Measurements from ENCODE around the gene MAN1C1. TPM values are rescaled to one million over a fixed set of nuclear protein-coding genes. Genes with fewer than 3 reads are reported as not detected.

Gene MAN1C1
- total and polyA plus RNA-seq, 7 donors, result 1.8 to 6.7 (median 2.0) TPM

DNA sequence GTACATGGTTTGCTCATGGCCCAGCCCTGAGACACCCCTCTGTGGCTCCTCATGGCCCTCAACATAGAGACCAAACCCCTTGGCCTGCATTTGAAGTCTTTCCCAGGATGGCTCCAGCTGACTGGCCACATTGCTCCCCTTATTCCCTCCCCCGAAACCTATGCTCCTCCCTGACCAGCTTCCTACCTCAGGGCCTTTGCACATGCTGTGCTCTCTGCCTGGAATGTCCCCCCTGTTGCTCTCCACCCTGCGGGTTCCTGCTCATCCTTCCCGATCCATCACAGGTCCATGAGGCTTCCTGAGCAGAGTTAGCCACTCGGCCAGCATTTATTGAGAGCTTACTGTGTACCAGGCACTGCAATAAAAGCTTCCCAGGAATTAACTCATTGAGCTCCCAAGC is 112.5 kb downstream of the MAN1C1 start:
- no peak for ATAC-seq
- 96 to 99% (median 98%) methylated on average over 4 of the region's 4 CpGs for WGBS, 3 donors
- Histone ChIP-seq H3K27ac (no peak overlapping the region), H3K4me1 (peaks cover 27% of the 10 kb centered on the region), H3K27me3 (ENCODE audit: insufficient read depth in 3 of 3, low read length in 2 of 3) (no peaks in the 10 kb centered on the region), H3K36me3 (ENCODE audit: insufficient read depth in 1 of 2, low read depth in 1 of 2) (no peaks in the 10 kb centered on the region), H3K9me3 (no peaks in the 10 kb centered on the region), H3K4me3 (no peak overlapping the region)
- TF ChIP-seq, protein P1, sequence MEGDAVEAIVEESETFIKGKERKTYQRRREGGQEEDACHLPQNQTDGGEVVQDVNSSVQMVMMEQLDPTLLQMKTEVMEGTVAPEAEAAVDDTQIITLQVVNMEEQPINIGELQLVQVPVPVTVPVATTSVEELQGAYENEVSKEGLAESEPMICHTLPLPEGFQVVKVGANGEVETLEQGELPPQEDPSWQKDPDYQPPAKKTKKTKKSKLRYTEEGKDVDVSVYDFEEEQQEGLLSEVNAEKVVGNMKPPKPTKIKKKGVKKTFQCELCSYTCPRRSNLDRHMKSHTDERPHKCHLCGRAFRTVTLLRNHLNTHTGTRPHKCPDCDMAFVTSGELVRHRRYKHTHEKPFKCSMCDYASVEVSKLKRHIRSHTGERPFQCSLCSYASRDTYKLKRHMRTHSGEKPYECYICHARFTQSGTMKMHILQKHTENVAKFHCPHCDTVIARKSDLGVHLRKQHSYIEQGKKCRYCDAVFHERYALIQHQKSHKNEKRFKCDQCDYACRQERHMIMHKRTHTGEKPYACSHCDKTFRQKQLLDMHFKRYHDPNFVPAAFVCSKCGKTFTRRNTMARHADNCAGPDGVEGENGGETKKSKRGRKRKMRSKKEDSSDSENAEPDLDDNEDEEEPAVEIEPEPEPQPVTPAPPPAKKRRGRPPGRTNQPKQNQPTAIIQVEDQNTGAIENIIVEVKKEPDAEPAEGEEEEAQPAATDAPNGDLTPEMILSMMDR (IDR thresholded peaks at IDR 0.05), result no peak
- no peak for DNase-seq
- intact Hi-C loops (cut with DNase I), result no loop called here

DNA sequence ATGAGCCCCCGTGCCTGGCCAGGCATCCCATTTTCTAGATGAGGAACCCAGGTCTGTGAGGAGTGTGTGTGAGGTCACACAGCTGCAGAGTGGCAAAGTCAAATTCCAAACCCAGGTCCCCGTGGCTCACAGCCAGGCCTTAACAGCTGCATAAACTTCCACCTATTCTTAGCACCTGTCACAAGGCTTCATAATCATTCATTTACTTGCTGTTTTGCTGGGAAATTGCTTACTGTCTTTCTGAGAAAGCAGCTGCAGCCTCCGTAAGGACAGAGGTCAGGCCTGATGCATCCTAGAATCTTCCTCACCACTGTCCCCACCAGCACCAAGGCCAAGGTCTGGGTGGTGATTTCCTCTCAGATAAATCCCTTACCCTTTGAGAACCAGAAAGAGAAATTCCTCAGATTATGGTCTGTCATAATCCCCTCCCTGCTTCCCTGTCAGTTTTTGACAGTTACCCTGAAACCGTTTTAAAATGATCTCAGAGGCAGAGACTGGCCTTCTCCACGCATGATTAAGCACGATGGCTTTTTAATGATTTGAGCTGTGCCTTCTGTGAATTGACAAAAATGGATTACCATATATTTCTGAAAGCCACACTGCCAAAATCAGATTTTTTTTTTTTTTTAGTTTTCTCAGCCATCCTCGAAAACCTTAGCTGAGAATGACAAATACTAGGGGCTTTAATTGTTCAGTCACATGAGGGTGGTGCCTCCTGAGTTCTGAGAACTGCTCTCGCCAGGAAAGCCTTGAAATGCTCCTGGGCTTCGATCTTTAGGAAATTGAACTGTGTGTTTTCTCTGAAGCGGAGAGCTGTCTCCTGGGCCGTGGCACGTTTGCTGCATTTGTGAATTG is 113.4 kb downstream of the MAN1C1 start:
- intact Hi-C loops (cut with DNase I), result no loop called here
- no peaks in the 10 kb centered on the region for H3K9me3 ChIP-seq
- DNase-seq, result no peak
- H3K4me3 ChIP-seq, result no peak overlapping the region
- ATAC-seq, result peak in 1 of 4 donors; percentile 34
- H3K27ac ChIP-seq, result no peak overlapping the region
- peaks cover 35% of the 10 kb centered on the region for H3K4me1 ChIP-seq
- H3K36me3 ChIP-seq (ENCODE audit: insufficient read depth in 1 of 2, low read depth in 1 of 2), result no peaks in the 10 kb centered on the region
- H3K27me3 ChIP-seq (ENCODE audit: insufficient read depth in 3 of 3, low read length in 2 of 3), result no peaks in the 10 kb centered on the region
- TF ChIP-seq, protein P1 (IDR thresholded peaks at IDR 0.05), result no peak
- WGBS, 3 donors, result 61 to 63% (median 62%) methylated on average over 12 of the region's 12 CpGs

DNA sequence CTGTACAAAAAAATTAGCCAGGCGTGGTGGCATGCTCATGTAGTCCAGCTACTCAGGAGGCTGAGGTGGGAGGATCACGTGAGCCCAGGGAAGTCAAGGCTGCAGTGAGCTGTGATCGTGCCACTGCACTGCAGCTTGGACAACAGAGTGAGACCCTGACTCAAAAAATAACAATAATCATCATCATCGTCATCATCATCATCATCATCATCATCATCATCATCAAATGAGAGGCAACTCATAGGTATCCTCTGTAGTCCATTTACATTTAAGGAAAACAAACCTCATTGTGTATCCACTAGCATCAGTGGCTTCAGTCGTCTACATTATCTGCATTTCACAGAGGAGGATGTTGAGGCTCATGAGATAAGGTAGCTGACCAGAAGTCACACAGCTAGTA is 114.6 kb downstream of the MAN1C1 start:
- Histone ChIP-seq H3K4me1 (peaks cover 35% of the 10 kb centered on the region), H3K27me3 (ENCODE audit: insufficient read depth in 3 of 3, low read length in 2 of 3) (no peaks in the 10 kb centered on the region), H3K9me3 (no peaks in the 10 kb centered on the region), H3K4me3 (no peak overlapping the region), H3K27ac (no peak overlapping the region), H3K36me3 (ENCODE audit: insufficient read depth in 1 of 2, low read depth in 1 of 2) (no peaks in the 10 kb centered on the region)
- no peak for DNase-seq
- WGBS, 3 donors, result 90 to 95% (median 91%) methylated on average over 5 of the region's 5 CpGs
- ATAC-seq, result no peak
- intact Hi-C loops (cut with DNase I), result no loop called here
- TF ChIP-seq, protein P1 (IDR thresholded peaks at IDR 0.05), result no peak

DNA sequence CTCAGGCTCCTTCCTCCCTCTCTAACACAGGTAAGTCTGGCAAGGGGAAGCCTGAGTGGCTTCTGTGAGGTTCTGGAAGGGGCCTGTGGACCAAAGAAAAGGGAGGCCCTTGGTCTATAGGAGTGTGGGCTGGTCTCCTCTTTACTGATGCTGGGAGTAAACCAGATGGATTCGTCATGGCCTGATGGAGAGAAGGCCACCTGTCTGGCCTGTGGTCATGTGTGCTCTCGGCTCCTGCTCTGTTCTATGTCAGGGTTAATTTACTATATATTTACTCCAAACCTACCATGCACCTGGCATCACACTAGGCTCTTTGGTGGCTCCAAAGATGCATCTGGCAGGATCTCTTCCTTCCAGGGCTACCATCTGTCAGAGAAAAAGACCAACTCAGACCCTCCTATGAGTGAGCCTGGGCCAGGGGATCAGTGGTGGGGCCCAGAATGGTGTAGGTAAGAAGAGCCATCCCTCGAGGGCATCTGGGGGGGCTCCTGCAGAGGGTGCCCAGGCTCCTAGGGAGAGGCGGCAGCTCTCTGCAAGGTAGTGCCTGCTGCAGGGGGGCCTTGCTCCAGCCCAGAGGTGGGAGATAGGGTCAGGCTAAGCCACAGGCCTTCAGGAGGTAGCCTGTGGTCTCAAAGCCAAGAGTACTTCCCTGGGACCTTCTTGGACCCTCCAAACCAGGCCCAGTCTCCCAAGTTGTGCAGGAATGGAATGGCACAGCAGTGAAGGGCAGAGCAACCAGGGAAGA is 115.2 kb downstream of the MAN1C1 start:
- WGBS, 3 donors, result 87 to 95% (median 91%) methylated on average over 4 of the region's 4 CpGs
- intact Hi-C loops (cut with DNase I), result no loop called here

More for the DNA sequence above, 115.2 kb downstream of the MAN1C1 start:
- no peak overlapping the region for H3K4me3 ChIP-seq
- peaks cover 35% of the 10 kb centered on the region for H3K4me1 ChIP-seq
- H3K9me3 ChIP-seq, result no peaks in the 10 kb centered on the region
- TF ChIP-seq, protein P1 (IDR thresholded peaks at IDR 0.05), result no peak
- no peaks in the 10 kb centered on the region for H3K36me3 ChIP-seq (ENCODE audit: insufficient read depth in 1 of 2, low read depth in 1 of 2)
- H3K27ac ChIP-seq, result no peak overlapping the region
- no peak for ATAC-seq
- no peak for DNase-seq
- H3K27me3 ChIP-seq (ENCODE audit: insufficient read depth in 3 of 3, low read length in 2 of 3), result no peaks in the 10 kb centered on the region

All from psoas muscle (tissue), 8 donors.